ENCODE data around the gene SENP2.

GRCh38 chr3:185657691-185658503 lies 71.8 kb downstream of the SENP2 start:
- TF ChIP-seq CTCF (IDR thresholded peaks at IDR 0.05) (no peak), POLR2A (IDR thresholded peaks at IDR 0.05) (no peak)
